Nephron progenitor cell (in vitro differentiated cells): ENCODE measurements around the gene HS1BP3.

Experiments used
- DNase-seq: peaks from one replicate; pipeline ENCODE4 v3.0.0; 2021
- H3K27ac Mint-ChIP-seq: 2 replicates; pipeline ENCODE4 v1.8.0; 2021; ENCODE audit warnings: mild to moderate bottlenecking, moderate library complexity, mixed read lengths
- H3K27me3 Mint-ChIP-seq: 2 replicates; pipeline ENCODE4 v1.8.0; 2021; ENCODE audit warnings: mild to moderate bottlenecking, low read depth, mixed read lengths; ENCODE audit not compliant: poor library complexity
- H3K36me3 Mint-ChIP-seq: 2 replicates; pipeline ENCODE4 v1.8.0; 2021; ENCODE audit warnings: low read depth, mixed read lengths
- H3K4me1 Mint-ChIP-seq: 2 replicates; pipeline ENCODE4 v1.8.0; 2021; ENCODE audit warnings: mixed read lengths
- H3K4me3 Mint-ChIP-seq: 2 replicates; pipeline ENCODE4 v1.8.0; 2021; ENCODE audit warnings: mild to moderate bottlenecking, moderate library complexity, mixed read lengths
- H3K9me3 Mint-ChIP-seq: 2 replicates; pipeline ENCODE4 v1.8.0; 2021; ENCODE audit warnings: mild to moderate bottlenecking, moderate library complexity, mixed read lengths
- CTCF ChIP-seq: fragments of 200-600 bp; sonication (generic); IDR thresholded peaks from 2 replicates; pipeline ENCODE4 v1.5.0; 2021; ENCODE audit warnings: antibody characterized with exemption

Gene HS1BP3

GRCh38 chr2:20627712-20628380 lies 23.1 kb downstream of the HS1BP3 start:
- Mint-ChIP-seq H3K4me3 (no peak overlapping the region), H3K27ac (no peak overlapping the region), H3K36me3 (no peaks in the 10 kb centered on the region), H3K9me3 (no peaks in the 10 kb centered on the region), H3K27me3 (peaks cover 3% of the 10 kb centered on the region), H3K4me1 (peaks cover 65% of the 10 kb centered on the region)
- TF ChIP-seq CTCF, result no peak
- DNase-seq, result no peak

- peaks cover 3% of the 10 kb centered on the region for H3K27me3 Mint-ChIP-seq
- no peak overlapping the region for H3K4me3 Mint-ChIP-seq
- TF ChIP-seq CTCF, result no peak
- no peaks in the 10 kb centered on the region for H3K36me3 Mint-ChIP-seq
- peaks cover 68% of the 10 kb centered on the region for H3K4me1 Mint-ChIP-seq
- DNase-seq, result peak; percentile 45
- H3K27ac Mint-ChIP-seq, result peak overlapping the region; percentile 51
- H3K9me3 Mint-ChIP-seq, result no peaks in the 10 kb centered on the region
Measured at GRCh38 chr2:20626698-20627513, 24.0 kb downstream of the HS1BP3 start.

- H3K4me3 Mint-ChIP-seq, result no peak overlapping the region
- no peaks in the 10 kb centered on the region for H3K36me3 Mint-ChIP-seq
- H3K27me3 Mint-ChIP-seq, result no peaks in the 10 kb centered on the region
- H3K4me1 Mint-ChIP-seq, result peaks cover 63% of the 10 kb centered on the region
- no peak for TF ChIP-seq CTCF
- H3K27ac Mint-ChIP-seq, result peak overlapping the region; percentile 51
- DNase-seq, result no peak
- H3K9me3 Mint-ChIP-seq, result no peaks in the 10 kb centered on the region
Measured at GRCh38 chr2:20626392-20626697, 24.6 kb downstream of the HS1BP3 start.

GRCh38 chr2:20625491-20626391 lies 25.2 kb downstream of the HS1BP3 start:
- TF ChIP-seq CTCF, result no peak
- DNase-seq, result no peak
- H3K4me1 Mint-ChIP-seq, result peaks cover 65% of the 10 kb centered on the region
- no peak overlapping the region for H3K4me3 Mint-ChIP-seq
- no peaks in the 10 kb centered on the region for H3K36me3 Mint-ChIP-seq
- H3K9me3 Mint-ChIP-seq, result no peaks in the 10 kb centered on the region
- peaks cover 2% of the 10 kb centered on the region for H3K27me3 Mint-ChIP-seq
- no peak overlapping the region for H3K27ac Mint-ChIP-seq

- peaks cover 3% of the 10 kb centered on the region for H3K27me3 Mint-ChIP-seq
- no peak overlapping the region for H3K4me3 Mint-ChIP-seq
- H3K4me1 Mint-ChIP-seq, result peaks cover 70% of the 10 kb centered on the region
- no peaks in the 10 kb centered on the region for H3K36me3 Mint-ChIP-seq
- H3K9me3 Mint-ChIP-seq, result no peaks in the 10 kb centered on the region
- TF ChIP-seq CTCF, result no peak
- H3K27ac Mint-ChIP-seq, result no peak overlapping the region
- DNase-seq, result no peak
Measured at GRCh38 chr2:20624884-20625485, 25.9 kb downstream of the HS1BP3 start.
